ENCODE data around the gene ABCC10.

- TF ChIP-seq EZH2 (IDR thresholded peaks at IDR 0.05; ENCODE audit: borderline replicate concordance, insufficient read depth, low read length, poor library complexity, severe bottlenecking) (no peak), CTCF (IDR thresholded peaks at IDR 0.05; ENCODE audit: poor library complexity, severe bottlenecking) (no peak), EP300 (conservative IDR thresholded peaks at IDR 0.05; ENCODE audit: poor library complexity, severe bottlenecking) (no peak), TAF1 (IDR thresholded peaks at IDR 0.05; ENCODE audit: low read depth) (no peak), POLR2AphosphoS5 (IDR thresholded peaks at IDR 0.05) (no peak), RAD21 (conservative IDR thresholded peaks at IDR 0.05) (no peak)
Measured at GRCh38 chr6:43488667-43489276, 61.4 kb downstream of the ABCC10 start.

Data from neural cell (in vitro differentiated cells).